ENCODE results near the gene PTPRA. TPM values are rescaled to one million over a fixed set of nuclear protein-coding genes. Genes with fewer than 3 reads are reported as not detected.

The PTPRA gene
- total RNA-seq, 4 donors from 2014 or later = 55.0 to 78.0 (median 68.2) TPM

GRCh38 chr20:3038454-3038853 lies 165.2 kb downstream of the PTPRA start:
- no peak for TF ChIP-seq CTCF (IDR thresholded peaks at IDR 0.05)
- no peak for DNase-seq (ENCODE audit: low spot score)
- ATAC-seq (ENCODE audit: low FRiP score) = no peak

DNA sequence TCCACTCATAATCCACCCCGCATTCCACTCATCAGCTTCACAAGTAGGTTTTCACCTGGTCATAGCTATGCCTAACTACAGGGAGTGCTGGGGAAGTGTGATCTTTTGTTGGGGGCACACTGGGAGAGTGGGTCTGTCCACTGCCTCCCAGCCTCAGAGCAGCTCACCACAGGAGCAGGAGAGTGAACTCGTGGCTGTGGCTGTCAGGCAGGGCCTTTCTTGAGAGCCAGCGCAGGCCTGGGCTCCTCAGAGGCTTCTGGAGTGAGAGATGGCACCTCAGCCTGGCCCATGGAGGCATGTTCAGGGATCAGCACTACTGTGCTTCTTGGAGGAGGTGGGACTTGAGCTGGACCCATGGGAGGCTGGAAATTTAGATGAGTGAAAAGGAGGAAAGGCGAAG lies 166.1 kb downstream of the PTPRA start:
- no peak for TF ChIP-seq CTCF (IDR thresholded peaks at IDR 0.05)

GRCh38 chr20:3040086-3040485 lies 166.8 kb downstream of the PTPRA start:
- no peak for ATAC-seq (ENCODE audit: low FRiP score)
- DNase-seq (ENCODE audit: low spot score) = no peak
- no peak for TF ChIP-seq CTCF (IDR thresholded peaks at IDR 0.05)

More for the DNA sequence above, 166.1 kb downstream of the PTPRA start:
- no peak for ATAC-seq (ENCODE audit: low FRiP score)
- DNase-seq (ENCODE audit: low spot score) = no peak

DNA sequence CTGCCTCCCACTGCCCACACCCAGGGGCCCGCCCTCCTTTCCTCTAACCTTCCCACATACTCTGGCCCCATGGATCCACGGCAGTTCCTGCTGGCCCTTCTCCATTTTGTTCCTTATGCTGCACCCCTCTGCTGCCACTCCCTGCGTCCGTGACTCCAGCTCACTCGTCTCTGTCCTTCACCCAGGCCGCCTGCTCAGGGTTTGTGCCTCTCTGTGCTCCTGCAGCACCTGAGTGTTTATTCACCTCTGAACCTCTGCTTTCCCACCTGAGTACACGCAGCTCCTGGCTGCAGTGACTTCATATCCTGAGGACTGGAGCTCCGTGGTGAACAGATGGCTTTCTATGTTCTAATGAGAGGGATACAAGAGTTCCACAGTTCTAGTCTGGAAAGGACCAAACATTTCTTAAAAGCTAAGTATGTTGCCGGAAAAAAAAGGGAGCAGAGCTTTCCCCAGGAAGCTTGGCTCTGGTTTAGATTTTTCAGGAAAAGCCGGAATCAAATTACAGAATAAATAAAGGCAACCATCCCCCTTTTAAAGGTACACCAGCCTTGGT lies 168.7 kb downstream of the PTPRA start:
- ATAC-seq (ENCODE audit: low FRiP score) (no peak), DNase-seq (ENCODE audit: low spot score) (no peak)
- no peak for TF ChIP-seq CTCF (IDR thresholded peaks at IDR 0.05)

- DNase-seq (ENCODE audit: low spot score) (no peak), ATAC-seq (ENCODE audit: low FRiP score) (no peak)
- no peak for TF ChIP-seq CTCF (IDR thresholded peaks at IDR 0.05)
These were observed 169.3 kb downstream of the PTPRA start for GRCh38 chr20:3042625-3043024.

GRCh38 chr20:3043322-3043721 lies 170.0 kb downstream of the PTPRA start, which contains the start of gene GNRH2:
Gene GNRH2 (plus strand): TSS chr20:3043622. CDS start chr20:3044415, 793 bp downstream.
- DNase-seq (ENCODE audit: low spot score) (no peak), ATAC-seq (ENCODE audit: low FRiP score) (no peak)
- TF ChIP-seq CTCF (IDR thresholded peaks at IDR 0.05) = no peak

GRCh38 chr20:3044336-3044965 lies 171.2 kb downstream of the PTPRA start:
- DNase-seq (ENCODE audit: low spot score) (no peak), ATAC-seq (ENCODE audit: low FRiP score) (no peak)
- TF ChIP-seq CTCF (IDR thresholded peaks at IDR 0.05) = no peak
